ENCODE results near the gene IRF9.

DNA sequence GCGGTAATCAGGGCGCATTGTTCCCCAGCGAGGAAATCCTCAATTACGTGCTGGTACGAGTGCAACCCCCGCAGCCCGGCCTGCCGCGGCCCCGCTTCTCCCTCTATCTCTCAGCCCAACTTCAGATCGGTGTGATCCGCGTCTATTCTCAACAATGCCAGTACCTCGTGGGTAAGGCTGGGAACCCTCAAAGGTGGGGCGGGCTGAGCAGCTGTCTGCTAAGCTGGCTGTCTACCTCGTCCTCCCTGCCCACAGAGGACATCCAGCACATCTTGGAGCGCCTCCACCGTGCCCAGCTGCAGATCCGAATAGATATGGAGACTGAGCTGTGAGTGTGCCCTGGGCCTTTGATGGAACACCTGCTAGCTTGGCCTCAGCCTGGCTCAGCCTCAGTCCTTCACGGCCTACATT lies 11.8 kb downstream of the IRF9 start:
- TF ChIP-seq YY1 (tag by site-specific recombination; IDR thresholded peaks at IDR 0.05), result no peak
- TF ChIP-seq, protein P1, sequence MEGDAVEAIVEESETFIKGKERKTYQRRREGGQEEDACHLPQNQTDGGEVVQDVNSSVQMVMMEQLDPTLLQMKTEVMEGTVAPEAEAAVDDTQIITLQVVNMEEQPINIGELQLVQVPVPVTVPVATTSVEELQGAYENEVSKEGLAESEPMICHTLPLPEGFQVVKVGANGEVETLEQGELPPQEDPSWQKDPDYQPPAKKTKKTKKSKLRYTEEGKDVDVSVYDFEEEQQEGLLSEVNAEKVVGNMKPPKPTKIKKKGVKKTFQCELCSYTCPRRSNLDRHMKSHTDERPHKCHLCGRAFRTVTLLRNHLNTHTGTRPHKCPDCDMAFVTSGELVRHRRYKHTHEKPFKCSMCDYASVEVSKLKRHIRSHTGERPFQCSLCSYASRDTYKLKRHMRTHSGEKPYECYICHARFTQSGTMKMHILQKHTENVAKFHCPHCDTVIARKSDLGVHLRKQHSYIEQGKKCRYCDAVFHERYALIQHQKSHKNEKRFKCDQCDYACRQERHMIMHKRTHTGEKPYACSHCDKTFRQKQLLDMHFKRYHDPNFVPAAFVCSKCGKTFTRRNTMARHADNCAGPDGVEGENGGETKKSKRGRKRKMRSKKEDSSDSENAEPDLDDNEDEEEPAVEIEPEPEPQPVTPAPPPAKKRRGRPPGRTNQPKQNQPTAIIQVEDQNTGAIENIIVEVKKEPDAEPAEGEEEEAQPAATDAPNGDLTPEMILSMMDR (tag by site-specific recombination; IDR thresholded peaks at IDR 0.05), result no peak
- TF ChIP-seq HOXC10 (CRISPR knock-in tag; IDR thresholded peaks at IDR 0.05), result no peak
- no peak for TF ChIP-seq ZBTB20 (tag by site-specific recombination; IDR thresholded peaks at IDR 0.05)
- no peak for TF ChIP-seq ZSCAN30 (tag by site-specific recombination; IDR thresholded peaks at IDR 0.05)
- TF ChIP-seq ZNF274 (IDR thresholded peaks at IDR 0.05; ENCODE audit: low read length), result no peak
- no peak for TF ChIP-seq ZNF274 (tag by site-specific recombination; IDR thresholded peaks at IDR 0.05; ENCODE audit: borderline replicate concordance)
- no peak for TF ChIP-seq ZNF138 (tag by site-specific recombination; IDR thresholded peaks at IDR 0.05; ENCODE audit: borderline replicate concordance)
- TF ChIP-seq ZNF155 (tag by site-specific recombination; IDR thresholded peaks at IDR 0.05), result no peak
- TF ChIP-seq, protein P2, sequence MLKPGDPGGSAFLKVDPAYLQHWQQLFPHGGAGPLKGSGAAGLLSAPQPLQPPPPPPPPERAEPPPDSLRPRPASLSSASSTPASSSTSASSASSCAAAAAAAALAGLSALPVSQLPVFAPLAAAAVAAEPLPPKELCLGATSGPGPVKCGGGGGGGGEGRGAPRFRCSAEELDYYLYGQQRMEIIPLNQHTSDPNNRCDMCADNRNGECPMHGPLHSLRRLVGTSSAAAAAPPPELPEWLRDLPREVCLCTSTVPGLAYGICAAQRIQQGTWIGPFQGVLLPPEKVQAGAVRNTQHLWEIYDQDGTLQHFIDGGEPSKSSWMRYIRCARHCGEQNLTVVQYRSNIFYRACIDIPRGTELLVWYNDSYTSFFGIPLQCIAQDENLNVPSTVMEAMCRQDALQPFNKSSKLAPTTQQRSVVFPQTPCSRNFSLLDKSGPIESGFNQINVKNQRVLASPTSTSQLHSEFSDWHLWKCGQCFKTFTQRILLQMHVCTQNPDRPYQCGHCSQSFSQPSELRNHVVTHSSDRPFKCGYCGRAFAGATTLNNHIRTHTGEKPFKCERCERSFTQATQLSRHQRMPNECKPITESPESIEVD (tag by site-specific recombination; IDR thresholded peaks at IDR 0.05), result no peak
- no peak for TF ChIP-seq ZNF776 (tag by site-specific recombination; IDR thresholded peaks at IDR 0.05; ENCODE audit: borderline replicate concordance)
- TF ChIP-seq ZNF416 (tag by site-specific recombination; IDR thresholded peaks at IDR 0.05), result no peak
- TF ChIP-seq ATF2 (tag by site-specific recombination; IDR thresholded peaks at IDR 0.05; ENCODE audit: low read depth), result no peak
